Endothelial cell of umbilical vein (primary cell): Measurements from ENCODE around the gene TNS2.

ENCODE experiments used
- CTCF ChIP-seq, 2 donors: IDR thresholded peaks; 1 replicate in 1 of 2; 2 replicates in 1 of 2; pipeline ENCODE4 v1.5.1; 2011; ENCODE audit warnings: low read length in 2 of 2, mild to moderate bottlenecking in 2 of 2, moderate library complexity in 2 of 2, control low read depth in 1 of 2, inconsistent platforms in 1 of 2, low read depth in 1 of 2; ENCODE audit not compliant: insufficient read depth in 1 of 2; ENCODE audit errors: extremely low read depth in 1 of 2
- EZH2 ChIP-seq: IDR thresholded peaks from 2 replicates; pipeline ENCODE4 v1.6.1; 2012; ENCODE audit warnings: borderline replicate concordance, low read depth, mild to moderate bottlenecking, moderate library complexity, low read length, inconsistent platforms; ENCODE audit not compliant: severe bottlenecking
- GATA2 ChIP-seq: IDR thresholded peaks from 2 replicates; pipeline ENCODE4 v1.7.0; 2011; ENCODE audit warnings: low read depth, mild to moderate bottlenecking, moderate library complexity, mixed read lengths, low read length; ENCODE audit not compliant: insufficient read length, insufficient read depth
- JUN ChIP-seq: IDR thresholded peaks from 2 replicates; pipeline ENCODE4 v1.6.1; 2011; ENCODE audit warnings: borderline replicate concordance, low read depth; ENCODE audit not compliant: insufficient read length, insufficient read depth
- MYC ChIP-seq: IDR thresholded peaks from one replicate; pipeline ENCODE4 v1.6.1; 2011; ENCODE audit warnings: mild to moderate bottlenecking, low read depth, low read length
- POLR2A ChIP-seq: IDR thresholded peaks from 2 replicates; pipeline ENCODE4 v1.6.1; 2012; ENCODE audit warnings: low read depth, mild to moderate bottlenecking, control low read depth, low read length
- POLR2AphosphoS5 ChIP-seq: IDR thresholded peaks from 2 replicates; pipeline ENCODE4 v1.6.1; 2012; ENCODE audit warnings: low read depth, mild to moderate bottlenecking, control low read depth, low read length, moderate library complexity; ENCODE audit not compliant: insufficient read depth

- TF ChIP-seq POLR2A (no peak), CTCF (IDR thresholded peaks at IDR 0.05; ENCODE audit: extremely low read depth in 1 of 2, insufficient read depth in 1 of 2, low read depth in 1 of 2, low read length in 2 of 2) (no peak), GATA2 (no peak), MYC (no peak), POLR2AphosphoS5 (no peak), EZH2 (no peak), JUN (no peak)
These were observed 42.5 kb upstream of the TNS2 start for GRCh38 chr12:53007343-53007742.
